ENCODE data around the gene IL10.
"Not testable (repeated sequence)": the region's sequence is repeated elsewhere in the genome, so short reads cannot be mapped to it uniquely, and the experiment has no call there.

The IL10 gene

GRCh38 chr1:206788487-206789050 lies 16.3 kb upstream of the IL10 start:
- H3K36me3 ChIP-seq (ENCODE audit: control insufficient read depth, insufficient read depth, low read length): no peaks in the 10 kb centered on the region
- H3K4me1 ChIP-seq (ENCODE audit: control insufficient read depth, insufficient read depth, low read length): no peaks in the 10 kb centered on the region
- no peak overlapping the region for H3K27ac ChIP-seq (ENCODE audit: low read depth, low read length)
- H3K9ac ChIP-seq (ENCODE audit: low read length): no peak overlapping the region
- H3K27me3 ChIP-seq (ENCODE audit: control insufficient read depth, insufficient read depth, low read length): no peaks in the 10 kb centered on the region
- no peak overlapping the region for H3K4me3 ChIP-seq (ENCODE audit: low read length)

- no peaks in the 10 kb centered on the region for H3K36me3 ChIP-seq (ENCODE audit: control insufficient read depth, insufficient read depth, low read length)
- no peaks in the 10 kb centered on the region for H3K27me3 ChIP-seq (ENCODE audit: control insufficient read depth, insufficient read depth, low read length)
- no peak overlapping the region for H3K4me3 ChIP-seq (ENCODE audit: low read length)
- no peak overlapping the region for H3K9ac ChIP-seq (ENCODE audit: low read length)
- no peaks in the 10 kb centered on the region for H3K4me1 ChIP-seq (ENCODE audit: control insufficient read depth, insufficient read depth, low read length)
- H3K27ac ChIP-seq (ENCODE audit: low read depth, low read length): no peak overlapping the region
These were observed 15.6 kb upstream of the IL10 start for GRCh38 chr1:206787891-206788290.

- Histone ChIP-seq H3K27ac (ENCODE audit: low read depth, low read length) (no peak overlapping the region), H3K4me1 (ENCODE audit: control insufficient read depth, insufficient read depth, low read length) (no peaks in the 10 kb centered on the region), H3K36me3 (ENCODE audit: control insufficient read depth, insufficient read depth, low read length) (no peaks in the 10 kb centered on the region)
These were observed 14.1 kb upstream of the IL10 start for GRCh38 chr1:206786212-206786886.

GRCh38 chr1:206785182-206785765 lies 13.0 kb upstream of the IL10 start:
- no peak overlapping the region for H3K9ac ChIP-seq (ENCODE audit: low read length)
- H3K27ac ChIP-seq (ENCODE audit: low read depth, low read length): no peak overlapping the region
- H3K36me3 ChIP-seq (ENCODE audit: control insufficient read depth, insufficient read depth, low read length): no peaks in the 10 kb centered on the region
- no peak overlapping the region for H3K4me3 ChIP-seq (ENCODE audit: low read length)
- no peaks in the 10 kb centered on the region for H3K27me3 ChIP-seq (ENCODE audit: control insufficient read depth, insufficient read depth, low read length)
- no peaks in the 10 kb centered on the region for H3K4me1 ChIP-seq (ENCODE audit: control insufficient read depth, insufficient read depth, low read length)

More at GRCh38 chr1:206786212-206786886, 14.1 kb upstream of the IL10 start:
- H3K27me3 ChIP-seq (ENCODE audit: control insufficient read depth, insufficient read depth, low read length): no peaks in the 10 kb centered on the region
- H3K9ac ChIP-seq (ENCODE audit: low read length): no peak overlapping the region
- no peak overlapping the region for H3K4me3 ChIP-seq (ENCODE audit: low read length)

- Histone ChIP-seq H3K9ac (ENCODE audit: low read length) (no peak overlapping the region), H3K4me3 (ENCODE audit: low read length) (no peak overlapping the region), H3K36me3 (ENCODE audit: control insufficient read depth, insufficient read depth, low read length) (no peaks in the 10 kb centered on the region), H3K27ac (ENCODE audit: low read depth, low read length) (no peak overlapping the region), H3K4me1 (ENCODE audit: control insufficient read depth, insufficient read depth, low read length) (no peaks in the 10 kb centered on the region), H3K27me3 (ENCODE audit: control insufficient read depth, insufficient read depth, low read length) (no peaks in the 10 kb centered on the region)
These were observed 12.2 kb upstream of the IL10 start for GRCh38 chr1:206784471-206784903.

- no peaks in the 10 kb centered on the region for H3K36me3 ChIP-seq (ENCODE audit: control insufficient read depth, insufficient read depth, low read length)
- no peak overlapping the region for H3K27ac ChIP-seq (ENCODE audit: low read depth, low read length)
- H3K27me3 ChIP-seq (ENCODE audit: control insufficient read depth, insufficient read depth, low read length): no peaks in the 10 kb centered on the region
- no peaks in the 10 kb centered on the region for H3K4me1 ChIP-seq (ENCODE audit: control insufficient read depth, insufficient read depth, low read length)
- H3K4me3 ChIP-seq (ENCODE audit: low read length): no peak overlapping the region
- H3K9ac ChIP-seq (ENCODE audit: low read length): no peak overlapping the region
These were observed 11.2 kb upstream of the IL10 start for GRCh38 chr1:206783506-206783905.

GRCh38 chr1:206782448-206782847 lies 10.2 kb upstream of the IL10 start:
- Histone ChIP-seq H3K27me3 (ENCODE audit: control insufficient read depth, insufficient read depth, low read length) (no peaks in the 10 kb centered on the region), H3K36me3 (ENCODE audit: control insufficient read depth, insufficient read depth, low read length) (no peaks in the 10 kb centered on the region), H3K9ac (ENCODE audit: low read length) (no peak overlapping the region), H3K27ac (ENCODE audit: low read depth, low read length) (no peak overlapping the region), H3K4me3 (ENCODE audit: low read length) (no peak overlapping the region), H3K4me1 (ENCODE audit: control insufficient read depth, insufficient read depth, low read length) (no peaks in the 10 kb centered on the region)

GRCh38 chr1:206779638-206780037 lies 7.3 kb upstream of the IL10 start:
- no peaks in the 10 kb centered on the region for H3K4me1 ChIP-seq (ENCODE audit: control insufficient read depth, insufficient read depth, low read length)
- no peaks in the 10 kb centered on the region for H3K27me3 ChIP-seq (ENCODE audit: control insufficient read depth, insufficient read depth, low read length)
- no peak overlapping the region for H3K9ac ChIP-seq (ENCODE audit: low read length)
- H3K36me3 ChIP-seq (ENCODE audit: control insufficient read depth, insufficient read depth, low read length): no peaks in the 10 kb centered on the region
- no peak overlapping the region for H3K4me3 ChIP-seq (ENCODE audit: low read length)
- no peak overlapping the region for H3K27ac ChIP-seq (ENCODE audit: low read depth, low read length)

DNA sequence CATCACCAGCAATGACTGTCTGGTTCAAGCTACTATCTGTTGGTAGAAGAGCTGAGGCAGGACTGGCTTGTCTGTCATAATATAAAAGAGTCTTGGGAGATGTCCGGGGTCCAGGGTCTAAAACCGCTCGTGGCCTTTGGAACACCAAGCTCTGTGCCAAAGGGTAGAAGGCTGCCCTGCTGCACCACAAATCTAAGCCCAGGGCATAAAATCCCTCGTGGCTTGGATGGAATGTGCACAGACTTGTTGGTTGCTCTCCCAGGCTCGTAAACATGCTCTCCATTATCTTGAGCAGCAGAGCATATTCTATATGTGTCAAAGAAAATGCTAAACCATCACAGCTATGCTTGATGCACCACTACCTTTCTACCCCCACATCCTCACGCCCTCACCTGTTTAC lies 6.6 kb upstream of the IL10 start:
- not testable (repeated sequence) for H3K36me3 ChIP-seq (ENCODE audit: control insufficient read depth, insufficient read depth, low read length); H3K4me3 ChIP-seq (ENCODE audit: low read length); H3K27me3 ChIP-seq (ENCODE audit: control insufficient read depth, insufficient read depth, low read length); H3K27ac ChIP-seq (ENCODE audit: low read depth, low read length); H3K9ac ChIP-seq (ENCODE audit: low read length); H3K4me1 ChIP-seq (ENCODE audit: control insufficient read depth, insufficient read depth, low read length)

- Histone ChIP-seq H3K36me3 (ENCODE audit: control insufficient read depth, insufficient read depth, low read length) (no peaks in the 10 kb centered on the region), H3K4me1 (ENCODE audit: control insufficient read depth, insufficient read depth, low read length) (no peaks in the 10 kb centered on the region), H3K27ac (ENCODE audit: low read depth, low read length) (no peak overlapping the region), H3K27me3 (ENCODE audit: control insufficient read depth, insufficient read depth, low read length) (no peaks in the 10 kb centered on the region), H3K4me3 (ENCODE audit: low read length) (no peak overlapping the region), H3K9ac (ENCODE audit: low read length) (no peak overlapping the region)
These were observed 5.7 kb upstream of the IL10 start for GRCh38 chr1:206778031-206778430.

DNA sequence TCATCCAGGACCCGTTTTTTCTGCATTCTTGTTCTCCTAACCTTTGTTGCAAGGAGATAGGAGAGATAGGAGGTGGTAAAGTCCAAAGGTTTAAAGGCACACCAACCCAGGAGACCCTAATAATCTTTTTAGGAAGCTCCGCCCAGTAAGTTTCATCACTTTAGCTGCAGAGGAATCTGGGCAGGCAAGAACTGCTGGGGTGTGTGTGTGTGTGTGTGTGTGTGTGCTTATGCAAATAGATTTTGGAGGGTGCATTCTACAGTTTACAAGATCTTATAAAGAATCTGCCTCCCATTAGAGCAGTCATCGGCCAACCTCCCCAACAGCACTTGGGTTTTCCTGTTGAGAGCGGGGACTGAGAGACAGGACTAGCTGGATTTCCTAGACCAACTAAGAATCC lies 3.9 kb upstream of the IL10 start:
- no peak overlapping the region for H3K9ac ChIP-seq (ENCODE audit: low read length)
- no peaks in the 10 kb centered on the region for H3K4me1 ChIP-seq (ENCODE audit: control insufficient read depth, insufficient read depth, low read length)
- H3K27ac ChIP-seq (ENCODE audit: low read depth, low read length): no peak overlapping the region
- H3K27me3 ChIP-seq (ENCODE audit: control insufficient read depth, insufficient read depth, low read length): no peaks in the 10 kb centered on the region
- no peak overlapping the region for H3K4me3 ChIP-seq (ENCODE audit: low read length)
- no peaks in the 10 kb centered on the region for H3K36me3 ChIP-seq (ENCODE audit: control insufficient read depth, insufficient read depth, low read length)

GRCh38 chr1:206774093-206774492 lies 1.8 kb upstream of the IL10 start:
- H3K27me3 ChIP-seq (ENCODE audit: control insufficient read depth, insufficient read depth, low read length): no peaks in the 10 kb centered on the region
- no peaks in the 10 kb centered on the region for H3K36me3 ChIP-seq (ENCODE audit: control insufficient read depth, insufficient read depth, low read length)
- no peak overlapping the region for H3K4me3 ChIP-seq (ENCODE audit: low read length)
- H3K4me1 ChIP-seq (ENCODE audit: control insufficient read depth, insufficient read depth, low read length): no peaks in the 10 kb centered on the region
- no peak overlapping the region for H3K27ac ChIP-seq (ENCODE audit: low read depth, low read length)
- H3K9ac ChIP-seq (ENCODE audit: low read length): no peak overlapping the region

GRCh38 chr1:206771338-206771692 lies 979 bp downstream of the IL10 start:
- no peaks in the 10 kb centered on the region for H3K27me3 ChIP-seq (ENCODE audit: control insufficient read depth, insufficient read depth, low read length)
- no peak overlapping the region for H3K4me3 ChIP-seq (ENCODE audit: low read length)
- H3K36me3 ChIP-seq (ENCODE audit: control insufficient read depth, insufficient read depth, low read length): no peaks in the 10 kb centered on the region
- no peak overlapping the region for H3K27ac ChIP-seq (ENCODE audit: low read depth, low read length)
- no peak overlapping the region for H3K9ac ChIP-seq (ENCODE audit: low read length)
- H3K4me1 ChIP-seq (ENCODE audit: control insufficient read depth, insufficient read depth, low read length): no peaks in the 10 kb centered on the region
